GM23248 (cell line): ENCODE results near the gene BDH1.

Experiments used
- EZH2 ChIP-seq: fragments of 200-600 bp; sonication (generic); IDR thresholded peaks from 2 replicates; pipeline ENCODE4 v1.6.1; 2018; ENCODE audit warnings: antibody characterized with exemption, mild to moderate bottlenecking; ENCODE audit not compliant: insufficient read depth, poor library complexity, severe bottlenecking
- EZH2phosphoT487 ChIP-seq: fragments of 200-600 bp; sonication (generic); IDR thresholded peaks from 2 replicates; pipeline ENCODE4 v1.6.1; 2018; ENCODE audit warnings: antibody characterized with exemption, moderate library complexity, mild to moderate bottlenecking, low read depth; ENCODE audit not compliant: insufficient read depth

- no peak for TF ChIP-seq EZH2
- TF ChIP-seq EZH2phosphoT487, result no peak
These were observed 6.9 kb upstream of the BDH1 start for GRCh38 chr3:197562398-197563251.
